GM18951 (cell line): ENCODE data around the gene DNMT3L.

Source experiments
- POLR2A ChIP-seq: IDR thresholded peaks from 4 replicates; pipeline ENCODE4 v1.6.1; 2011; ENCODE audit warnings: mild to moderate bottlenecking; ENCODE audit not compliant: insufficient read length, insufficient read depth; ENCODE audit errors: extremely low read depth
- in situ Hi-C: fragments of 300-500 bp; cut with MboI; formaldehyde crosslinking; loops from one replicate; pipeline ENCODE4 v1.12.0; 2022; ENCODE audit warnings: low sequenced_read_pairs, mixed read lengths, inconsistent platforms; ENCODE audit not compliant: unreplicated experiment

The DNMT3L gene

DNA sequence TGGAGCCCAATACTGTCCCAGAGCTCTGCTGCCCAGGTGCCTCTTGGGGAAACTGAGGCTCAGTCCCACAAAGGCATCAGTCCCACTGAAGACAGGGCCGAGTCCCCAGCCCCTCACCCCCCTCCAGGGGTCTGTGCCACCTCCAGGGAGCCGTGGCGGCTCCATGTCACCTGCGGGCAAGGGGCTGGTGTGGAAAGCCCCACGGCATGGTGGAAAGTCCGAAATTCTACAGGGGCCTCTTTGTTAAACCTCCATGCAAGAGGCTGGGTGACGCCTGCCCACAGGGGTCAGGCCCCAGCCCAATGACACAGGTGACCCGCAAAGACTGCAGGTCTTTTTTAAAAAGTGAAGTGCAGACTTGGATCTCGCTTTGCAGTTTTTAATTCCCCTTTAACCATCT lies 20.7 kb upstream of the DNMT3L start:
- no peak for TF ChIP-seq POLR2A
- in situ Hi-C loops: loop anchor here (25.0 kb wide), 1 partner anchor 145 kb away; the partner anchor contains the start of gene GATD3

DNA sequence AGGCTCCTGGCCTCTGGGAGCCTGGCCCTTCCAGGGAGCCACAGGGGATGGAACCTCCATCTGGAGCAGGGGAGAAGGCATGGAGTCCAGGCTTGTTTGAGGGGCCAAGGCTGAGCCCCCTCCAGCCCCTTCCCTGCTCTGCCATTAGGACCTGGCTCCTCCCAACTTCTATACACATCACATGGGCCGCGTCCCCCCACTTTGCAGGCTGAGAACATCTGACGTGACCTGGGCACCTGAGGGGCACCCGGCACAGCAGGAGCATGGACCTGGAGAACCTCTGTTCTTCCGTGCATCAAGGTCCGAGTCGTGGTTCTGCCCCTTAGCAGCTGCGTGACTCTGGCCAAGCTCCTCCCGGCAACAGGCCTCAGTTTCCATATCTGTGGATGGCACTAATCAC lies 20.1 kb upstream of the DNMT3L start:
- in situ Hi-C loops: loop anchor here (25.0 kb wide), 1 partner anchor 144 kb away; the partner anchor contains the start of gene GATD3
- TF ChIP-seq POLR2A: no peak

DNA sequence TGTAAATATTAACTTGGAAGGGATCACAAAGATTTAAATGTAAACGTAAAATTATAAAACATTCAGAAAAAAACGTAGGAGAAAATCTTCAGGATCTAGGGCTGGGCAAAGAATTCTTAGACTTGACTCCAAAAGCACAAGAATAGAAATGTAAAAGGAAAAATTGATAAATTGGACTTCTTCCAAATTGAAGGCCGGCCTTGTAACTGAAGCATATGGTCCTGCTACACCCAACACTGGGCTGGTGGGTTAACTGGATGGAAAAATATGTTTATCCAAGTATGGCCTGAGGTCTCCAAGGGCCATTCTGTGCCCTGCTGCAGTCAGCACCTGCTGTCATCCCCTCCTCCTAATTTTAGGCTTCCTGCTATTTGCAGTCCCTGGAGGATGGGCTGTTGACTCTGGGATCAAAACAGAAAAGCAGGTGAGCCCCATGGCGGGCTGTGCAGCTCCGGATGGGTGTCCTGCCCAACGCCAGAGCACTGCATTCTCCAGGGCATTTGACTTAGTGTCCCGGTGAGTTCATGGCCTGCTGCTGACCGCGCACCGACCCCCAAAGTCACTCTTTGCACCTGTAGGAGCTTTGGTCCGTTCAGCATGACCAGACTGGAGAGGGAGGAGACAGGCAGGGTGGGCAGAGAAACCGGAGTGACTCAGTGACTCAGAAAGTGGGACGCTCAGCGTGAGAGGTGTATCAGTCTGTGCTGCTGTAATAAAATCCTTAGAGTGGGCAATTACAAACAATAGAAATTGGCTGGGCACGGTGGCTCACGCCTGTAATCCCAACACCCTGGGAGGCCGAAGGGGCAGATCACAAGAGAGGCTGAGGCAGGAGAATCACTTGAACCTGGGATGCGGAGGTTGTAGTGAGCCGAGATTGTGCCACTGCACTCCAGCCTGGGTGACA lies 17.9 kb upstream of the DNMT3L start:
- in situ Hi-C loops: loop anchor here (25.0 kb wide), 1 partner anchor 142 kb away; the partner anchor contains the start of gene GATD3
- TF ChIP-seq POLR2A: no peak

- in situ Hi-C loops: loop anchor here (25.0 kb wide), 1 partner anchor 138 kb away; the partner anchor contains the start of gene GATD3
- no peak for TF ChIP-seq POLR2A
Observed at GRCh38 chr21:44275041-44275440, 13.3 kb upstream of the DNMT3L start.

DNA sequence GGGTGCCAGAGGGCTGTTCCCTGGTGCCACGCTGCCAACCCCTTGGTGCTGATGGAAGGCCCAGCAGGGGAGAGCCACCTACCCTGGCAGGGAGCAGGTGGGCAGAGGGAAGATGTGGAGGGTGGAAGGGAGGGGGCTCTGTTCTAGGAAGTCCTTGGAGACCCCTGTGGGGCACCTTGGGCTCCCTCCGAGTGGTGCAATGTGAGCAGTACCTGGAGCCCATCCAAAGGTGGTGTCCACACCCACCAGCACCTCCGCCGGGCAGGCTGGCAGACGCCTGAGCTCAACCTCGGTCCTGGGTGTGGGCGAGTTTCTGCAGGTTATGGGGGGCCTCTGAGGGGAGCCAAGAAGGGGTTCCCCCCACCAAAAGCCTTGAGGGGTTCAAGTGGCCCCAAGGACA lies 11.3 kb upstream of the DNMT3L start:
- in situ Hi-C loops: no loop called here
- TF ChIP-seq POLR2A: no peak

GRCh38 chr21:44272284-44272858 lies 10.7 kb upstream of the DNMT3L start:
- TF ChIP-seq POLR2A: no peak
- in situ Hi-C loops: no loop called here

DNA sequence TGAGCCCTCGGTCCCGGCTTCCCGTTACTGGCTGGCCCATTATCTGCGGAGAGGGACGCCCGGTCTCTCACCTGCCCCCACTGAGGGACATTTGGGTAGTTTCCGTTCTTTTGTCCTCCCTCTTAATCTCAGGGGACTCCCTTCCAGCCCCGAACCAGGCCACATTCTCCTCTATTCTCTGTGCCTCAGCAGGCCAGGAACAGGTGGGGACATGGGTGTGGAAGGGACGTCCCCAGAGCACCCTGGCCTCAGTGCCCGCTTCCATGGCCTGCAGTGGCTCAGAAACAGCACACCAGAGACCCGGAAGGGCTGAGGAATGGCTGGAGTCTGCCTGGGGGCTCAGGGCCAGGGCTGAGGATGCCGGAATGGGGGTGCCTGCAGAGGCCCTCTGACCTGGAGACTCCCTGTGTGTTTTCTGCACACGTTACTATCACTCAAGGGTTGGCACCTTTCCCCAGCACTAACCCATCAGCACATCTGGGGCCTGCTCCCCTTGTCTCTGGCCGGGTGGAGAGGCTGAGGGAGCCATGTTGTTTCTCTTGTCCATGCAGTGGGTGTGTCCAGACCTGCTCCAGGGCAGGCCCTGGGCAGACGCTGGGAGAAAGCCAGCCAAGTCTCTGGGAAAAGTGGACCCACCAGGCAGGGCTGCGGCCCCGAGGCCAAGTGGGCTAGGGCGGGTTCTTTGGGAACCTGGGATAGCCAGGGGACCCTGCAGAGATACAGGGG lies 10.0 kb upstream of the DNMT3L start:
- no peak for TF ChIP-seq POLR2A
- in situ Hi-C loops: no loop called here

DNA sequence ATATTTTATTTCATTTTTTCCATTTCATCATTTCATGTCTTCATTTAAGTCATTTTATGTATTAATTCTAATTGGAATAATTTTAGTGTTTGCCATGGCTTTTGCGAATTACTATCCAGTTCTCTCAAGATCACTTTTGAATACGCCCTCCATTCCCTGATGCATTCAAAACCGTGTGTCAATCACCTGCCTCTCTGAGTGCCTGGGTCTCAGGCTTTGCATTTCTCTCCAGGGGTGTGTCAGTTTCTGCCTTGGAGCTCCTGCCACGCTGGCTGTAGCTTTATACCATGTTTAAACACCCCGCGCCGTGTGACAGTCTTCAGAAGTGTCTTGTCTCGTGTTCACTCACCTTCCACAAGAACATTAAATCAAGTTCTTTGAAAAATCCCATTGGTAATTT lies 7.4 kb upstream of the DNMT3L start:
- no peak for TF ChIP-seq POLR2A
- in situ Hi-C loops: no loop called here

DNA sequence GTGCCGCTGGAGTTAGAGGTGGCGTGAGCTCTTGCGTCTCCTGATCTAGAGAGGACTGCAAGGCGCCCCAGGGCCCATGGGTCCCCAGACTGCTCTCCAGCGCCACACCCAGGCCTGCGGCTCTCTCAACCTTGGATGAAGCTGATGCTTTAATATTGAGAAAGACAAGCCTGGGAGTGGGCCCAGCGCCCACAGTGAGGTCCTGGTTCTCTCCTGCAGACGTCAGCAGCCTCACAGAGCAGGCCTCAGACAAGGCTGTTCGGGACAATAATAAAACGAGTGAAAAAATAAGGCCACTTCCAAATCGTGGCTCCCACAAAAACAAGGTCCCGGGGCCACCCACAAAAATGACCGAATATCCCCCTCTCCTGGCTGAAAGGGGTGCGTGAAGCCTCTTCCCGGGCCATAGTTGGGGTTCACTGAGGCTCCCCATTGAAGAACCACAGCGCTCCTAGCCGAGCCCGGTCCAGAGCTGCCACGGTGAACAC lies 6.0 kb upstream of the DNMT3L start:
- TF ChIP-seq POLR2A: no peak
- in situ Hi-C loops: no loop called here

GRCh38 chr21:44265734-44266270 lies 4.1 kb upstream of the DNMT3L start:
- in situ Hi-C loops: no loop called here
- no peak for TF ChIP-seq POLR2A

- in situ Hi-C loops: no loop called here
- TF ChIP-seq POLR2A: no peak
Observed at GRCh38 chr21:44263768-44264167, 2.1 kb upstream of the DNMT3L start.

DNA sequence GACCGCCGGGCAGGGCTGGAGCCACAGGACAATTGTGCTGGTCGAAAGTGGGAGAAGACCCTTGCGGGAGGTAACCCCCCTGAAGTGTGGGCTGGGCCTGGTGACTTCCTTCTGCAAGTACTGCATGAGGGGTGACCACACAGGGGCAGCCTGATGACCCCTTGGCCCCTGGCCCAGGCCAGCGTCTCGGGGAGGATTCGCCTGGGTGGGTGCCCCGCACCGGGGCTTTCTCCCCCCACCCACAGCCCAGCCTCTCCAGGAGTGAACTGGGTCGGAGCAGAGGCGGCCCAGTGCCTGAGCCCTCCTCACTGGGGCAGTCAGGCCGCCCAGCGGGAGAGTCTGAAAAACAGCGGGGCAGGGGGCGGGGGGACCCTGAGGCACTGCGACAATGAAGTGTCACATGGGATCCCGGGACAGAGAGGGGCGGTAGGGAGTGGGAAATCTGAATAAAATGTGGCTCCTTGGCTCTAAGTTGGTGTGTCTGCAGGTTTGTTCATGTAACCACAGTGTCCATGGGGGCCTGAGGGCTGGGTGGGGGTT lies 1.6 kb upstream of the DNMT3L start:
- TF ChIP-seq POLR2A: no peak
- in situ Hi-C loops: no loop called here
